ENCODE results near the gene CFAP206. TPM values are rescaled to one million over a fixed set of nuclear protein-coding genes. Genes with fewer than 3 reads are reported as not detected.

Gene CFAP206
- total and polyA plus RNA-seq, 2 donors (not counting 3 experiments of a cell fraction or from before 2014, with no cell fraction given) = 0.15 to 0.20 TPM

DNA sequence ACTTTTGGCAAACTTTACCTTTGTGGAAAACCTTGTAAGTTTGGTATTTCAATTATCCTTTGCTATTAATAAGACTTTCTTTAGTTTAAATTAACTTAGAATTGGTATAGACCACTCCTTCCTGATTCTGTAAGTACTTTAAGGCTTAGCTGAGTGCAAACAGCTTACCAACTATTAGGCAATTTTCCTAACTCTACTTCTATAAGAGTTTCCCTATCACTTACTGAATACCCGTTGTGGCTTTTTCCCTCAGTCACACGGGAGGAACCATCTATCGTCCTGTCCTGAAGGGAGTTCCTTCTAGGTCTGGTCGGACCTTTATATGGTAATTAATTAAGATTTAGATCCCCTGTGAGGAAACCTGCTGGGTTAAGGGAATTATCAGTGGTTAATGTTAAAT lies 74.6 kb downstream of the CFAP206 start:
- H3K36me3 ChIP-seq (ENCODE audit: control insufficient read depth in 2 of 2, extremely low read depth in 1 of 2, insufficient read depth in 2 of 2, low read length in 2 of 2) = peaks cover 0 to 2% of the 10 kb centered on the region in 2 experiments
- H3K9ac ChIP-seq (replicated peaks; ENCODE audit: extremely low read depth, insufficient read depth, low read length) = no peak overlapping the region
- no peaks in the 10 kb centered on the region for H3K9me3 ChIP-seq (replicated peaks; ENCODE audit: control insufficient read depth, insufficient read depth, low read length)
- POLR2A ChIA-PET = no interaction called here
- TF ChIP-seq, protein P1, sequence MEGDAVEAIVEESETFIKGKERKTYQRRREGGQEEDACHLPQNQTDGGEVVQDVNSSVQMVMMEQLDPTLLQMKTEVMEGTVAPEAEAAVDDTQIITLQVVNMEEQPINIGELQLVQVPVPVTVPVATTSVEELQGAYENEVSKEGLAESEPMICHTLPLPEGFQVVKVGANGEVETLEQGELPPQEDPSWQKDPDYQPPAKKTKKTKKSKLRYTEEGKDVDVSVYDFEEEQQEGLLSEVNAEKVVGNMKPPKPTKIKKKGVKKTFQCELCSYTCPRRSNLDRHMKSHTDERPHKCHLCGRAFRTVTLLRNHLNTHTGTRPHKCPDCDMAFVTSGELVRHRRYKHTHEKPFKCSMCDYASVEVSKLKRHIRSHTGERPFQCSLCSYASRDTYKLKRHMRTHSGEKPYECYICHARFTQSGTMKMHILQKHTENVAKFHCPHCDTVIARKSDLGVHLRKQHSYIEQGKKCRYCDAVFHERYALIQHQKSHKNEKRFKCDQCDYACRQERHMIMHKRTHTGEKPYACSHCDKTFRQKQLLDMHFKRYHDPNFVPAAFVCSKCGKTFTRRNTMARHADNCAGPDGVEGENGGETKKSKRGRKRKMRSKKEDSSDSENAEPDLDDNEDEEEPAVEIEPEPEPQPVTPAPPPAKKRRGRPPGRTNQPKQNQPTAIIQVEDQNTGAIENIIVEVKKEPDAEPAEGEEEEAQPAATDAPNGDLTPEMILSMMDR (IDR thresholded peaks at IDR 0.05; ENCODE audit: extremely low read depth in 1 of 2, insufficient read depth in 1 of 2, low read depth in 1 of 2, low read length in 2 of 2) = no peak
- TF ChIP-seq, protein P2, sequence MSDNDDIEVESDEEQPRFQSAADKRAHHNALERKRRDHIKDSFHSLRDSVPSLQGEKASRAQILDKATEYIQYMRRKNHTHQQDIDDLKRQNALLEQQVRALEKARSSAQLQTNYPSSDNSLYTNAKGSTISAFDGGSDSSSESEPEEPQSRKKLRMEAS (IDR thresholded peaks at IDR 0.05; ENCODE audit: insufficient read depth, insufficient read length) = no peak
- TF ChIP-seq MYC (IDR thresholded peaks at IDR 0.05; ENCODE audit: low read depth, low read length) (no peak), POLR2A (IDR thresholded peaks at IDR 0.05; ENCODE audit: low read depth, low read length) (no peak), FOS (IDR thresholded peaks at IDR 0.05; ENCODE audit: borderline replicate concordance, insufficient read depth, low read length) (no peak), POLR2AphosphoS5 (IDR thresholded peaks at IDR 0.05; ENCODE audit: insufficient read depth, low read depth, low read length) (no peak), EZH2 (IDR thresholded peaks at IDR 0.05; ENCODE audit: borderline replicate concordance, low read depth, low read length, severe bottlenecking) (no peak), JUN (IDR thresholded peaks at IDR 0.05; ENCODE audit: borderline replicate concordance, insufficient read depth, insufficient read length, low read depth) (no peak), GATA2 (IDR thresholded peaks at IDR 0.05; ENCODE audit: insufficient read depth, insufficient read length, low read depth, low read length) (no peak)
- no peaks in the 10 kb centered on the region for H3K79me2 ChIP-seq (ENCODE audit: control insufficient read depth, insufficient read depth, low read length)
- no peak overlapping the region for H3K4me2 ChIP-seq (ENCODE audit: insufficient read depth, low read length)
- H3K9me1 ChIP-seq (replicated peaks; ENCODE audit: control insufficient read depth, extremely low read depth, insufficient read depth, low read length) = no peaks in the 10 kb centered on the region
- dilution Hi-C loops (cut with MboI; ENCODE audit: extremely low pct_ligation_motif_present, low sequenced_read_pairs) = no loop called here
- intact Hi-C loops (cut with micrococcal nuclease) = no loop called here
- no peak overlapping the region for H3K27ac ChIP-seq (ENCODE audit: insufficient read depth, low read depth, low read length)
- no peak overlapping the region for H3K4me3 ChIP-seq (replicated peaks in 1 of 3; ENCODE audit: insufficient read depth in 1 of 3, low read depth in 1 of 3, low read length in 3 of 3)
- H3K4me1 ChIP-seq (ENCODE audit: control insufficient read depth, extremely low read depth, insufficient read depth, low read length) = peaks cover 5% of the 10 kb centered on the region
- CTCF ChIA-PET = no interaction called here
- no peak overlapping the region for H2AFZ ChIP-seq (ENCODE audit: low read depth, low read length)
- no peaks in the 10 kb centered on the region for H3K27me3 ChIP-seq (ENCODE audit: control insufficient read depth in 2 of 2, insufficient read depth in 2 of 2, low read length in 2 of 2)
- FAIRE-seq (no peak), DNase-seq (ENCODE audit: low read depth, low spot score) (no peak)
- no TSS peak for BruUV-seq (replicated peaks)
- H4K20me1 ChIP-seq (replicated peaks; ENCODE audit: control insufficient read depth, extremely low read depth, insufficient read depth, low read length) = no peaks in the 10 kb centered on the region

Measured in endothelial cell of umbilical vein (primary cell).